ENCODE measurements around the gene CACNB2. TPM values are rescaled to one million over a fixed set of nuclear protein-coding genes. Genes with fewer than 3 reads are reported as not detected.

CACNB2 gene
- polyA plus RNA-seq, 1 of the 3 experiments (the other 2 are of a cell fraction), result 0.74 TPM

DNA sequence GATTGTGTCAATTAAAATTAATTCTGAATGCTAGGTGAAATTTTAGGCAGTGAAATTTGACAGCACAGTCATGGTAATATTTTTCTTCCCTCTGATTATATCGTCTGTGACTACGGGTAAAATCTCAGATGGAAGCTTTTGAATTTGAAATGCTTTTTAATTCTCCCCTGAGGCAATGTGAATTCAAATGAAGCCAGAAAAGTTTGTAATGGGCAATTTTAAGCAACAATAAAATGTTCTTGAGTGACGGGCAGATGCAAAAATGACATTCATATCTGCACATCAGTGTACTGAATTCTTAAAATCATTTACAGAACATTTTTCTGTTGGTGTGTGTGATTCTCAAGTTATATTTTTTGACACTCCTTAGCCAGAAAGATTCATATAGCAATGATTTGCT is 376.6 kb downstream of the CACNB2 start:
- TF ChIP-seq SIN3A (IDR thresholded peaks at IDR 0.05; ENCODE audit: borderline replicate concordance, low read depth, low read length) (no peak), SMC3 (IDR thresholded peaks at IDR 0.05; ENCODE audit: low read depth, low read length) (no peak), FOXM1 (IDR thresholded peaks at IDR 0.05; ENCODE audit: low read depth) (no peak), GABPA (IDR thresholded peaks at IDR 0.05; ENCODE audit: low read depth) (no peak), EZH2phosphoT487 (IDR thresholded peaks at IDR 0.05; ENCODE audit: borderline replicate concordance, low read depth) (no peak), MEF2A (IDR thresholded peaks at IDR 0.05; ENCODE audit: borderline replicate concordance, low read depth) (no peak), FOXJ3 (CRISPR knock-in tag; IDR thresholded peaks at IDR 0.05) (no peak), TCF12 (IDR thresholded peaks at IDR 0.05) (no peak), NRF1 (IDR thresholded peaks at IDR 0.05; ENCODE audit: low read depth, low read length) (no peak), ELF1 (IDR thresholded peaks at IDR 0.05) (no peak), MXI1 (IDR thresholded peaks at IDR 0.05; ENCODE audit: low read depth, low read length) (no peak), GATA2 (CRISPR knock-in tag; IDR thresholded peaks at IDR 0.05) (no peak; the same call in 1 of the 2 replicates), POLR2AphosphoS5 (IDR thresholded peaks at IDR 0.05; ENCODE audit: low read depth, low read length) (no peak)
- TF ChIP-seq, protein P1, sequence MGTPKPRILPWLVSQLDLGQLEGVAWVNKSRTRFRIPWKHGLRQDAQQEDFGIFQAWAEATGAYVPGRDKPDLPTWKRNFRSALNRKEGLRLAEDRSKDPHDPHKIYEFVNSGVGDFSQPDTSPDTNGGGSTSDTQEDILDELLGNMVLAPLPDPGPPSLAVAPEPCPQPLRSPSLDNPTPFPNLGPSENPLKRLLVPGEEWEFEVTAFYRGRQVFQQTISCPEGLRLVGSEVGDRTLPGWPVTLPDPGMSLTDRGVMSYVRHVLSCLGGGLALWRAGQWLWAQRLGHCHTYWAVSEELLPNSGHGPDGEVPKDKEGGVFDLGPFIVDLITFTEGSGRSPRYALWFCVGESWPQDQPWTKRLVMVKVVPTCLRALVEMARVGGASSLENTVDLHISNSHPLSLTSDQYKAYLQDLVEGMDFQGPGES (IDR thresholded peaks at IDR 0.05; ENCODE audit: low read depth, low read length), result no peak
- TF ChIP-seq, protein P2, sequence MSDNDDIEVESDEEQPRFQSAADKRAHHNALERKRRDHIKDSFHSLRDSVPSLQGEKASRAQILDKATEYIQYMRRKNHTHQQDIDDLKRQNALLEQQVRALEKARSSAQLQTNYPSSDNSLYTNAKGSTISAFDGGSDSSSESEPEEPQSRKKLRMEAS (IDR thresholded peaks at IDR 0.05; ENCODE audit: low read depth), result no peak
- TF ChIP-seq, protein P3, sequence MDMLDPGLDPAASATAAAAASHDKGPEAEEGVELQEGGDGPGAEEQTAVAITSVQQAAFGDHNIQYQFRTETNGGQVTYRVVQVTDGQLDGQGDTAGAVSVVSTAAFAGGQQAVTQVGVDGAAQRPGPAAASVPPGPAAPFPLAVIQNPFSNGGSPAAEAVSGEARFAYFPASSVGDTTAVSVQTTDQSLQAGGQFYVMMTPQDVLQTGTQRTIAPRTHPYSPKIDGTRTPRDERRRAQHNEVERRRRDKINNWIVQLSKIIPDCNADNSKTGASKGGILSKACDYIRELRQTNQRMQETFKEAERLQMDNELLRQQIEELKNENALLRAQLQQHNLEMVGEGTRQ (IDR thresholded peaks at IDR 0.05; ENCODE audit: borderline replicate concordance, low read depth, low read length), result no peak
- TF ChIP-seq, protein P4, sequence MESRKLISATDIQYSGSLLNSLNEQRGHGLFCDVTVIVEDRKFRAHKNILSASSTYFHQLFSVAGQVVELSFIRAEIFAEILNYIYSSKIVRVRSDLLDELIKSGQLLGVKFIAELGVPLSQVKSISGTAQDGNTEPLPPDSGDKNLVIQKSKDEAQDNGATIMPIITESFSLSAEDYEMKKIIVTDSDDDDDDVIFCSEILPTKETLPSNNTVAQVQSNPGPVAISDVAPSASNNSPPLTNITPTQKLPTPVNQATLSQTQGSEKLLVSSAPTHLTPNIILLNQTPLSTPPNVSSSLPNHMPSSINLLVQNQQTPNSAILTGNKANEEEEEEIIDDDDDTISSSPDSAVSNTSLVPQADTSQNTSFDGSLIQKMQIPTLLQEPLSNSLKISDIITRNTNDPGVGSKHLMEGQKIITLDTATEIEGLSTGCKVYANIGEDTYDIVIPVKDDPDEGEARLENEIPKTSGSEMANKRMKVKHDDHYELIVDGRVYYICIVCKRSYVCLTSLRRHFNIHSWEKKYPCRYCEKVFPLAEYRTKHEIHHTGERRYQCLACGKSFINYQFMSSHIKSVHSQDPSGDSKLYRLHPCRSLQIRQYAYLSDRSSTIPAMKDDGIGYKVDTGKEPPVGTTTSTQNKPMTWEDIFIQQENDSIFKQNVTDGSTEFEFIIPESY (IDR thresholded peaks at IDR 0.05; ENCODE audit: borderline replicate concordance, low read depth), result no peak
- TF ChIP-seq, protein P5, sequence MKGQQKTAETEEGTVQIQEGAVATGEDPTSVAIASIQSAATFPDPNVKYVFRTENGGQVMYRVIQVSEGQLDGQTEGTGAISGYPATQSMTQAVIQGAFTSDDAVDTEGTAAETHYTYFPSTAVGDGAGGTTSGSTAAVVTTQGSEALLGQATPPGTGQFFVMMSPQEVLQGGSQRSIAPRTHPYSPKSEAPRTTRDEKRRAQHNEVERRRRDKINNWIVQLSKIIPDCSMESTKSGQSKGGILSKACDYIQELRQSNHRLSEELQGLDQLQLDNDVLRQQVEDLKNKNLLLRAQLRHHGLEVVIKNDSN (IDR thresholded peaks at IDR 0.05; ENCODE audit: borderline replicate concordance, low read depth), result no peak
- H4K20me1 ChIP-seq (ENCODE audit: insufficient read depth), result no peaks in the 10 kb centered on the region
- no peaks in the 10 kb centered on the region for H3K79me2 ChIP-seq (ENCODE audit: insufficient read depth)
- no peak overlapping the region for H2AFZ ChIP-seq (ENCODE audit: low read depth)
- no peak overlapping the region for H3K4me2 ChIP-seq
- 77% methylated on average over 3 of the region's 3 CpGs for WGBS (ENCODE audit: low lambda C conversion rate)
- no peaks in the 10 kb centered on the region for H3F3A ChIP-seq (replicated peaks; ENCODE audit: insufficient read depth)
- ChIA-PET CTCF (interaction anchor here (0.7 kb wide), 1 partner anchor 25 kb away, joined by 3 read pairs; no protein-coding TSS in a partner anchor), POLR2A (no interaction called here)
- H3K27ac ChIP-seq (ENCODE audit: low read depth in 2 of 2, low read length in 1 of 2), result peak overlapping the region in 1 of 2 experiments; percentile 18; a peak in 2 of 4 replicates
- H3K4me1 ChIP-seq (ENCODE audit: control insufficient read depth in 1 of 2, insufficient read depth in 2 of 2, low read depth in 1 of 2, low read length in 1 of 2), result peaks cover 0 to 6% of the 10 kb centered on the region in 2 experiments; a peak in 1 of 4 replicates
- H3K36me3 ChIP-seq (replicated peaks in 1 of 2; ENCODE audit: control insufficient read depth in 1 of 2, insufficient read depth in 2 of 2, low read length in 1 of 2), result no peaks in the 10 kb centered on the region
- no peaks in the 10 kb centered on the region for H3K9me3 ChIP-seq
- DNase-seq, result peak; percentile 12
- no peaks in the 10 kb centered on the region for H3K9me2 ChIP-seq
- no peak overlapping the region for H3K9ac ChIP-seq
- no peaks in the 10 kb centered on the region for H3K27me3 ChIP-seq (ENCODE audit: insufficient read depth)
- no peak overlapping the region for H3K4me3 ChIP-seq (ENCODE audit: low read depth in 2 of 2, low read length in 1 of 2)
